IMR-90 (cell line): ENCODE results near the gene TMEM72. TPM values are rescaled to one million over a fixed set of nuclear protein-coding genes. Genes with fewer than 3 reads are reported as not detected.

Source experiments
- ATAC-seq: fragments of 200-7000 bp; cut with Tn5 transposase; 2 replicates; pipeline ENCODE4 v1.9.1; 2020; ENCODE audit warnings: low read depth, mild to moderate bottlenecking, moderate library complexity
- BruUV-seq: library from RNA; stranded (reverse); fragments of 400-500 nt; replicated peaks from 2 replicates; lab custom pipeline; 2021; lab: Mats Ljungman, UMichigan
- CTCF ChIA-PET: fragments of 300-600 bp; formaldehyde crosslinking; extraction: SDS; loops from one replicate; lab custom pipeline; 2021; ENCODE audit warnings: antibody characterized with exemption; lab: Yijun Ruan, JAX
- POLR2A ChIA-PET: fragments of 300-600 bp; sonication (Branson Sonifier 250); formaldehyde crosslinking; loops from one replicate; lab custom pipeline; 2022; ENCODE audit warnings: antibody characterized with exemption; ENCODE audit not compliant: unreplicated experiment; lab: Charles Lee
- DNase-seq: peaks from one replicate; pipeline ENCODE4 v3.0.0; 2013
- H2AFZ ChIP-seq: replicated peaks from 2 replicates; pipeline ENCODE3; 2013; ENCODE audit warnings: low read length, mild to moderate bottlenecking; ENCODE audit not compliant: poor library complexity
- H2AK5ac ChIP-seq: 2 replicates; pipeline ENCODE4 v1.6.1; 2013; ENCODE audit warnings: low read depth, low read length, inconsistent platforms
- H2AK9ac ChIP-seq: replicated peaks from 2 replicates; pipeline ENCODE3; 2013; ENCODE audit warnings: mild to moderate bottlenecking, low read depth, low read length, moderate library complexity; ENCODE audit not compliant: poor library complexity
- H2BK120ac ChIP-seq: 2 replicates; pipeline ENCODE4 v1.6.1; 2013; ENCODE audit warnings: low read depth, low read length, inconsistent platforms
- H2BK15ac ChIP-seq: 3 replicates; pipeline ENCODE4 v1.6.1; 2013; ENCODE audit warnings: low read depth, low read length, inconsistent platforms
- H2BK20ac ChIP-seq: 2 replicates; pipeline ENCODE4 v1.6.1; 2013; ENCODE audit warnings: low read depth, mild to moderate bottlenecking, inconsistent platforms, low read length, moderate library complexity
- H2BK5ac ChIP-seq: 2 replicates; pipeline ENCODE4 v1.6.1; 2013; ENCODE audit warnings: mild to moderate bottlenecking, low read depth, low read length, inconsistent platforms; ENCODE audit not compliant: poor library complexity, severe bottlenecking
- H3K14ac ChIP-seq: replicated peaks from 2 replicates; pipeline ENCODE4 v1.6.1; 2013; ENCODE audit warnings: low read depth, low read length, inconsistent platforms
- H3K18ac ChIP-seq: 2 replicates; pipeline ENCODE4 v1.6.1; 2013; ENCODE audit warnings: low read depth, low read length, control low read depth
- H3K23ac ChIP-seq: 2 replicates; pipeline ENCODE4 v1.6.1; 2013; ENCODE audit warnings: low read depth, low read length, inconsistent platforms
- H3K27ac ChIP-seq: 2 replicates; pipeline ENCODE4 v1.5.1; 2013; ENCODE audit warnings: mild to moderate bottlenecking, control low read depth, low read length; ENCODE audit not compliant: insufficient read depth
- H3K27me3 ChIP-seq: 2 replicates; pipeline ENCODE4 v1.6.1; 2013; ENCODE audit warnings: low read length; ENCODE audit not compliant: control insufficient read depth, insufficient read depth
- H3K36me3 ChIP-seq: 2 replicates; pipeline ENCODE4 v1.6.1; 2013; ENCODE audit warnings: low read length, mixed read lengths; ENCODE audit not compliant: control insufficient read depth, insufficient read depth
- H3K4ac ChIP-seq: 2 replicates; pipeline ENCODE4 v1.6.1; 2013; ENCODE audit warnings: low read depth, low read length, inconsistent platforms
- H3K4me1 ChIP-seq: 2 replicates; pipeline ENCODE4 v1.6.1; 2013; ENCODE audit warnings: low read length, mixed read lengths; ENCODE audit not compliant: control insufficient read depth, insufficient read depth
- H3K4me2 ChIP-seq: 2 replicates; pipeline ENCODE4 v1.6.1; 2013; ENCODE audit warnings: low read depth, mild to moderate bottlenecking, control low read depth, low read length, moderate library complexity
- H3K4me3 ChIP-seq: 2 replicates; pipeline ENCODE4 v1.5.1; 2013; ENCODE audit warnings: low read depth, mild to moderate bottlenecking, control low read depth, low read length, moderate library complexity; ENCODE audit not compliant: insufficient read depth
- H3K56ac ChIP-seq: 2 replicates; pipeline ENCODE4 v1.6.1; 2013; ENCODE audit warnings: low read length, inconsistent platforms; ENCODE audit not compliant: insufficient read depth; ENCODE audit errors: extremely low read depth
- H3K79me1 ChIP-seq, 2 experiments: 2 replicates each; pipeline ENCODE4 v1.6.1; 2013; ENCODE audit warnings: low read length in 2 of 2, inconsistent platforms in 1 of 2, low read depth in 1 of 2
- H3K9ac ChIP-seq: 2 replicates; pipeline ENCODE4 v1.6.1; 2013; ENCODE audit warnings: low read depth, low read length, control low read depth
- H3K9me1 ChIP-seq: 2 replicates; pipeline ENCODE4 v1.6.1; 2013; ENCODE audit warnings: low read length, inconsistent platforms; ENCODE audit not compliant: insufficient read depth
- H3K9me3 ChIP-seq: 2 replicates; pipeline ENCODE4 v1.6.1; 2013; ENCODE audit warnings: low read length; ENCODE audit not compliant: control insufficient read depth, insufficient read depth
- H4K20me1 ChIP-seq: 2 replicates; pipeline ENCODE4 v1.6.1; 2013; ENCODE audit warnings: low read length, inconsistent platforms; ENCODE audit not compliant: insufficient read depth
- H4K5ac ChIP-seq: 2 replicates; pipeline ENCODE4 v1.6.1; 2013; ENCODE audit warnings: mild to moderate bottlenecking, low read depth, low read length, control low read depth
- H4K8ac ChIP-seq, 2 experiments: 2 replicates each; pipeline ENCODE4 v1.6.1; 2013; ENCODE audit warnings: low read depth in 2 of 2, low read length in 2 of 2, control low read depth in 1 of 2, inconsistent platforms in 1 of 2
- H4K91ac ChIP-seq: 2 replicates; pipeline ENCODE4 v1.6.1; 2013; ENCODE audit warnings: low read depth, low read length, inconsistent platforms; ENCODE audit not compliant: insufficient read depth
- BHLHE40 ChIP-seq: fragments of 150-350 bp; IDR thresholded peaks from 2 replicates; pipeline ENCODE4 v1.6.1; 2016; ENCODE audit warnings: mild to moderate bottlenecking, low read depth, low read length
- CTCF ChIP-seq: conservative IDR thresholded peaks from 2 replicates; pipeline ENCODE4 v1.5.1; 2012; ENCODE audit warnings: mild to moderate bottlenecking, low read depth, low read length, improper control_type of control experiment
- MAZ ChIP-seq: IDR thresholded peaks from 2 replicates; pipeline ENCODE4 v1.6.1; 2012; ENCODE audit warnings: low read depth, mild to moderate bottlenecking, low read length, improper control_type of control experiment, moderate library complexity, borderline replicate concordance
- RAD21 ChIP-seq: IDR thresholded peaks from 2 replicates; pipeline ENCODE4 v1.6.1; 2012; ENCODE audit warnings: low read length, improper control_type of control experiment
- SMC3 ChIP-seq: fragments of 150-350 bp; IDR thresholded peaks from 2 replicates; pipeline ENCODE4 v1.6.1; 2016; ENCODE audit warnings: low read depth, mild to moderate bottlenecking, antibody characterized with exemption, low read length, moderate library complexity
- WGBS, 2 experiments: methylation state at CpG; one replicate each; pipeline versions ENCODE4 v1.1.5 to v1.1.7; 2013; ENCODE audit warnings: missing lambda C conversion rate in 2 of 2; ENCODE audit not compliant: insufficient read length in 1 of 2; ENCODE audit errors: extremely low coverage in 2 of 2; 5-methylcytosine and 5-hydroxymethylcytosine counted together
- dilution Hi-C: fragments of 300-500 bp; cut with HindIII; formaldehyde crosslinking; loops from one replicate; pipeline ENCODE4 v1.14.3; 2018; ENCODE audit warnings: low sequenced_read_pairs; ENCODE audit not compliant: unreplicated experiment
- in situ Hi-C: fragments of 300-500 bp; cut with MboI; formaldehyde crosslinking; loops from 3 replicates; pipeline ENCODE4 v1.14.3; 2019; ENCODE audit warnings: low sequenced_read_pairs, inconsistent platforms, mixed read lengths
- intact Hi-C: fragments of 100-400 bp; cut with micrococcal nuclease; formaldehyde crosslinking; loops from 2 replicates; pipeline ENCODE4 v1.10.0; 2022
- polyA plus RNA-seq, 3 experiments: library from polyadenylated mRNA; depleted of rRNA; stranded (reverse); fragments of >200 nt; gene quantifications; 2 replicates each; pipeline ENCODE4 v1.2.3, GENCODE V29; 2012; ENCODE audit warnings: low replicate concordance in 1 of 3
- total RNA-seq: library from RNA; depleted of rRNA; stranded (reverse); fragments of >200 nt; gene quantifications from 2 replicates; pipeline ENCODE4 v1.2.3, GENCODE V29; 2012

TMEM72 gene
- total and polyA plus RNA-seq, 2 of the 4 experiments (the other 2 are of a cell fraction): not detected

- peaks cover 61% of the 10 kb centered on the region for H3K27me3 ChIP-seq
- H3K56ac ChIP-seq: no peak overlapping the region
- WGBS, 2 experiments: 79% methylated on average over 2 of the region's 7 CpGs; no CpG with 5 or more reads in 1 of the 2 experiments
- ChIA-PET CTCF (no interaction called here), POLR2A (no interaction called here)
- H4K5ac ChIP-seq: no peak overlapping the region; the same call in 1 of the 2 replicates
- no peak overlapping the region for H3K9ac ChIP-seq
- H3K9me1 ChIP-seq: no peaks in the 10 kb centered on the region
- H2BK20ac ChIP-seq: no peak overlapping the region
- no peak for TF ChIP-seq MAZ
- TF ChIP-seq RAD21: no peak
- TF ChIP-seq SMC3: no peak
- TF ChIP-seq CTCF: no peak
- no peak for TF ChIP-seq BHLHE40
- H3K4ac ChIP-seq: no peak overlapping the region
- no peak overlapping the region for H3K23ac ChIP-seq
- H2BK15ac ChIP-seq: no peak overlapping the region
- dilution Hi-C loops: no loop called here
- no peak overlapping the region for H4K8ac ChIP-seq
- H2BK120ac ChIP-seq: no peak overlapping the region
- no peaks in the 10 kb centered on the region for H4K20me1 ChIP-seq
- H3K4me2 ChIP-seq: no peak overlapping the region
- no peak overlapping the region for H4K91ac ChIP-seq
- ATAC-seq (no peak), DNase-seq (no peak)
- BruUV-seq: no TSS peak
- H2AK9ac ChIP-seq: no peak overlapping the region
- H2AK5ac ChIP-seq: no peak overlapping the region
- no peak overlapping the region for H3K4me3 ChIP-seq
- no peaks in the 10 kb centered on the region for H3K36me3 ChIP-seq
- no peak overlapping the region for H2AFZ ChIP-seq
- H3K9me3 ChIP-seq: peaks cover 4% of the 10 kb centered on the region
- in situ Hi-C loops: no loop called here
- no peak overlapping the region for H3K18ac ChIP-seq
- no peak overlapping the region for H3K14ac ChIP-seq
- H2BK5ac ChIP-seq: no peak overlapping the region
- no peaks in the 10 kb centered on the region for H3K4me1 ChIP-seq
- H3K27ac ChIP-seq: no peak overlapping the region
- H3K79me1 ChIP-seq: no peaks in the 10 kb centered on the region
- intact Hi-C loops: no loop called here
These were observed 3.6 kb upstream of the TMEM72 start for GRCh38 chr10:44907556-44907955.
